A673 (cell line): ENCODE results near the gene DPH2. TPM values are rescaled to one million over a fixed set of nuclear protein-coding genes. Genes with fewer than 3 reads are reported as not detected.

ENCODE experiments used
- BruUV-seq: library from RNA; stranded (reverse); fragments of 400-500 nt; replicated peaks from 2 replicates; lab custom pipeline; 2021; lab: Mats Ljungman, UMichigan
- CTCF ChIA-PET: fragments of 300-600 bp; sonication (Branson Sonifier 250); formaldehyde crosslinking; loops from one replicate; lab custom pipeline; 2022; ENCODE audit warnings: antibody characterized with exemption; lab: Charles Lee
- POLR2A ChIA-PET: fragments of 300-600 bp; sonication (Branson Sonifier 250); formaldehyde crosslinking; loops from one replicate; lab custom pipeline; 2022; ENCODE audit warnings: antibody characterized with exemption; ENCODE audit not compliant: low non-redundant PET; lab: Charles Lee
- DNase-seq: peaks from one replicate; pipeline ENCODE4 v3.0.0-alpha.2; 2015; ENCODE audit warnings: low spot score
- H3K27ac ChIP-seq: fragments of 200-600 bp; sonication (generic); 2 replicates; pipeline ENCODE4 v1.5.1; 2016; ENCODE audit warnings: mixed run types, low read depth, mild to moderate bottlenecking, mixed read lengths, antibody characterized with exemption, low read length; ENCODE audit not compliant: poor library complexity, severe bottlenecking
- H3K27me3 ChIP-seq: fragments of 200-600 bp; sonication (generic); replicated peaks from 2 replicates; pipeline ENCODE4 v1.6.1; 2017; ENCODE audit warnings: mixed run types, low read depth, mild to moderate bottlenecking, mixed read lengths, antibody characterized with exemption, low read length; ENCODE audit not compliant: insufficient read depth, poor library complexity
- H3K36me3 ChIP-seq: fragments of 200-600 bp; sonication (generic); 2 replicates; pipeline ENCODE4 v1.6.1; 2016; ENCODE audit warnings: mixed run types, mild to moderate bottlenecking, mixed read lengths, antibody characterized with exemption, low read length; ENCODE audit not compliant: insufficient read depth, poor library complexity, severe bottlenecking
- H3K4me1 ChIP-seq: fragments of 200-600 bp; sonication (generic); 2 replicates; pipeline ENCODE4 v1.6.1; 2017; ENCODE audit warnings: mixed run types, mild to moderate bottlenecking, mixed read lengths, antibody characterized with exemption, low read length; ENCODE audit not compliant: insufficient read depth, poor library complexity, severe bottlenecking
- H3K4me3 ChIP-seq: fragments of 200-600 bp; sonication (generic); 2 replicates; pipeline ENCODE4 v1.5.1; 2016; ENCODE audit warnings: low read depth, mixed run types, mild to moderate bottlenecking, mixed read lengths, low read length; ENCODE audit not compliant: poor library complexity, severe bottlenecking
- H3K9me3 ChIP-seq: fragments of 200-600 bp; sonication (generic); 2 replicates; pipeline ENCODE4 v1.6.1; 2016; ENCODE audit warnings: mixed run types, low read depth, mild to moderate bottlenecking, mixed read lengths, antibody characterized with exemption, low read length; ENCODE audit not compliant: poor library complexity, severe bottlenecking
- EZH2 ChIP-seq: fragments of 200-600 bp; sonication (generic); IDR thresholded peaks from 2 replicates; pipeline ENCODE4 v1.6.1; 2017; ENCODE audit warnings: borderline replicate concordance, low read depth, mild to moderate bottlenecking, mixed read lengths, antibody characterized with exemption, low read length; ENCODE audit not compliant: poor library complexity, severe bottlenecking
- intact Hi-C: fragments of 100-400 bp; cut with micrococcal nuclease; formaldehyde crosslinking; loops from one replicate; pipeline ENCODE4 v1.10.0; 2022; ENCODE audit not compliant: unreplicated experiment
- total RNA-seq: library from RNA; stranded (reverse); gene quantifications from 2 replicates; pipeline ENCODE4 v1.2.3, GENCODE V29; 2021
- TF ChIP-seq, protein P1 (sequence below): fragments of 300-800, 200-600 bp; sonication (generic); conservative IDR thresholded peaks from 2 replicates; pipeline ENCODE4 v1.5.1; 2017; ENCODE audit warnings: low read depth, mild to moderate bottlenecking, antibody characterized with exemption, low read length, moderate library complexity, mixed read lengths

DPH2 gene
- total RNA-seq, 1 experiment from 2014 or later = 52.8 TPM

GRCh38 chr1:43995984-43996732 lies 26.3 kb downstream of the DPH2 start:
- H3K4me1 ChIP-seq = peaks cover 13% of the 10 kb centered on the region
- H3K27ac ChIP-seq = no peak overlapping the region
- ChIA-PET POLR2A (interaction anchor here (0.6 kb wide), 1 partner anchor 130 kb away, joined by 3 read pairs; no protein-coding TSS in a partner anchor), CTCF (no interaction called here)
- TF ChIP-seq, protein P1, sequence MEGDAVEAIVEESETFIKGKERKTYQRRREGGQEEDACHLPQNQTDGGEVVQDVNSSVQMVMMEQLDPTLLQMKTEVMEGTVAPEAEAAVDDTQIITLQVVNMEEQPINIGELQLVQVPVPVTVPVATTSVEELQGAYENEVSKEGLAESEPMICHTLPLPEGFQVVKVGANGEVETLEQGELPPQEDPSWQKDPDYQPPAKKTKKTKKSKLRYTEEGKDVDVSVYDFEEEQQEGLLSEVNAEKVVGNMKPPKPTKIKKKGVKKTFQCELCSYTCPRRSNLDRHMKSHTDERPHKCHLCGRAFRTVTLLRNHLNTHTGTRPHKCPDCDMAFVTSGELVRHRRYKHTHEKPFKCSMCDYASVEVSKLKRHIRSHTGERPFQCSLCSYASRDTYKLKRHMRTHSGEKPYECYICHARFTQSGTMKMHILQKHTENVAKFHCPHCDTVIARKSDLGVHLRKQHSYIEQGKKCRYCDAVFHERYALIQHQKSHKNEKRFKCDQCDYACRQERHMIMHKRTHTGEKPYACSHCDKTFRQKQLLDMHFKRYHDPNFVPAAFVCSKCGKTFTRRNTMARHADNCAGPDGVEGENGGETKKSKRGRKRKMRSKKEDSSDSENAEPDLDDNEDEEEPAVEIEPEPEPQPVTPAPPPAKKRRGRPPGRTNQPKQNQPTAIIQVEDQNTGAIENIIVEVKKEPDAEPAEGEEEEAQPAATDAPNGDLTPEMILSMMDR = no peak
- no peak for DNase-seq
- no TSS peak for BruUV-seq
- intact Hi-C loops = no loop called here
- no peaks in the 10 kb centered on the region for H3K9me3 ChIP-seq
- H3K27me3 ChIP-seq = no peaks in the 10 kb centered on the region
- H3K4me3 ChIP-seq = no peak overlapping the region
- no peaks in the 10 kb centered on the region for H3K36me3 ChIP-seq

DNA sequence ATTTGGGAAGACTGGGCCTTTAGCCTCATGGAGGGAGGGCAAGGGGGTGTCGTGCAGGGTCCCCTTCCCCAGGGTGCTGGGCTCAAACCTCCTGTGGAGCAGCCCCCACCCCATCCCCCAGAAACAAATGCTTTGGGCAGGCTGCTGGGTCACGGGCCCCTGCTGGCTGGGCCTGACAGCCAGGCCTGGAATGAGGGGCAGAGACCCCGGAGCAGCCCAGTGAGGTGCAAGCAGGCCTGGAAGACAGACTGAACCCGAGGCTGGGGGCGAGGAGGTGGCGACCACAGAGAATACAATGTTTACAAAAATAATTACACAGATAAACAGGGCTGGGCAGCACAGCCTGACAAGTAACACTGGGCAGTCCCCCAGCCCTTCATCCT lies 26.9 kb downstream of the DPH2 start:
- DNase-seq = no peak
- intact Hi-C loops = no loop called here
- Histone ChIP-seq H3K27me3 (no peaks in the 10 kb centered on the region), H3K4me1 (peaks cover 10% of the 10 kb centered on the region), H3K27ac (no peak overlapping the region), H3K4me3 (no peak overlapping the region), H3K9me3 (no peaks in the 10 kb centered on the region), H3K36me3 (no peaks in the 10 kb centered on the region)
- TF ChIP-seq, protein P1 = no peak
- TF ChIP-seq EZH2 = no peak
- CTCF ChIA-PET = no interaction called here
- BruUV-seq = no TSS peak
- POLR2A ChIA-PET = no interaction called here

DNA sequence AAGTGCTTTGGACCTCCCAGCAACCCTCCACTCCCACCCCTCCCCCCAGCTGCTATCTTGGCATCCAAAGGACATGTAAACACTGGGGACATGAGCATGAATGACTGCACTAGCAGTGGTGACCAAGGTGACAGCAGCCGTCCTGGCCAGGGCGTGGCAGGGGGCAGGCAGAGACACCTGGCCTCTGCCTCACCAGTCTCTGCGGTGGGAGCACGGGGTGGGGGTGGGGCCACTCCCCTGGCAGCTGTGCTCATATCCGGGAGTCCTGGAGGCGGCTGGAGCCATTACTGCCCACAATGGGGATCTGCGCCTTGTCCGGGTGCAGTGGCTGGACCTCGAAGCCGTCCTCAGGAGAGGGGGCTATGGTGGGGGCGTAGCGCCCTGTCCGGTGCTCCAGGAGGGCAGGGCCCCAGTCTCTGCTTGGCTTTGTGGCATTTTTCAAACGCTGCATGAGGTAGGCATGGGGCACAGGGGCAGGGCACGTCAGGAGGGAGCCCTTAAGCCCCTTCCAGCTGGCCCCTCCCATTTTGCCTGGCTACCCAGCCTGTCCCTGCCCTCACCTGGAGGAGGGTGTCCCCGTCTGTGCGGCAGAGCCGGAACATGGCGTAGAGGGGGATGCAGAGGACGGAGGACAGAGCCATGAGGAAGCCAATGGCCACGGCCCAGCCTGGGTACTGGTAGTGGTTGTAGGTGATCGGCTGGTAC lies 27.6 kb downstream of the DPH2 start:
- POLR2A ChIA-PET = no interaction called here
- CTCF ChIA-PET = no interaction called here

More for the DNA sequence above, 27.6 kb downstream of the DPH2 start:
- Histone ChIP-seq H3K27ac (no peak overlapping the region), H3K27me3 (no peaks in the 10 kb centered on the region), H3K4me1 (peaks cover 2% of the 10 kb centered on the region), H3K9me3 (no peaks in the 10 kb centered on the region), H3K4me3 (no peak overlapping the region), H3K36me3 (no peaks in the 10 kb centered on the region)
- DNase-seq = no peak
- TF ChIP-seq, protein P1 = no peak
- no peak for TF ChIP-seq EZH2
- intact Hi-C loops = no loop called here
- no TSS peak for BruUV-seq
